ENCODE data around the gene SIGLEC11.

SIGLEC11 gene

GRCh38 chr19:49977881-49978280 is 16.9 kb upstream of the SIGLEC11 start:
- no peak for TF ChIP-seq CTCF (IDR thresholded peaks at IDR 0.05; ENCODE audit: low read depth, low read length)
- H3K4me3 ChIP-seq (ENCODE audit: low read depth, low read length), result no peak overlapping the region

DNA sequence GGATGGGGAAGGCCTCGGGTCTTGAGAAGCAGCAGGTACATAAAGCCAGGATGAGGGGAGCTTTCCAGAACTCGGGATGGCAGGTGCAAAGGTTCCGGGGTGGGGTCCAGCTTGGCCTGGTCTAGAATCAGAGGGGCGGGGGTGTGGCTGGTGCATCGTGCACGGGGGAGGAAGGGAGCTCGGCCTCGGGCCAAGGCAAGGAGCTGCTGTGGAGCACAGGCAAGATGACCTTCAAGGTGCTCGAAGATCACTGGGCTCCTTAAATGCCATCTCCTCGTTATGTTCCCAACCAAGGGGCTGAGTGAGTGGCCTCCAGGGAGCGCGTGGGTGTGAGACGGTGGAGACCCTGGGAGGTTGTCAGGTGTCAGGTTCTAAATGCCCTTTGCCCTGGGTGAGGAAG is 16.1 kb upstream of the SIGLEC11 start:
- no peak for TF ChIP-seq CTCF (IDR thresholded peaks at IDR 0.05; ENCODE audit: low read depth, low read length)
- H3K36me3 ChIP-seq, result no peaks in the 10 kb centered on the region
- no peaks in the 10 kb centered on the region for H3K9me3 ChIP-seq (ENCODE audit: severe bottlenecking)
- H3K27ac ChIP-seq, result no peak overlapping the region
- no peaks in the 10 kb centered on the region for H3K27me3 ChIP-seq (ENCODE audit: insufficient read depth, low read depth, severe bottlenecking)
- H3K4me3 ChIP-seq (ENCODE audit: low read depth, low read length), result no peak overlapping the region
- DNase-seq, result no peak

More at GRCh38 chr19:49977881-49978280, 16.9 kb upstream of the SIGLEC11 start:
- Histone ChIP-seq H3K9me3 (ENCODE audit: severe bottlenecking) (no peaks in the 10 kb centered on the region), H3K27me3 (ENCODE audit: insufficient read depth, low read depth, severe bottlenecking) (no peaks in the 10 kb centered on the region), H3K36me3 (no peaks in the 10 kb centered on the region), H3K27ac (no peak overlapping the region)
- no peak for DNase-seq

DNA sequence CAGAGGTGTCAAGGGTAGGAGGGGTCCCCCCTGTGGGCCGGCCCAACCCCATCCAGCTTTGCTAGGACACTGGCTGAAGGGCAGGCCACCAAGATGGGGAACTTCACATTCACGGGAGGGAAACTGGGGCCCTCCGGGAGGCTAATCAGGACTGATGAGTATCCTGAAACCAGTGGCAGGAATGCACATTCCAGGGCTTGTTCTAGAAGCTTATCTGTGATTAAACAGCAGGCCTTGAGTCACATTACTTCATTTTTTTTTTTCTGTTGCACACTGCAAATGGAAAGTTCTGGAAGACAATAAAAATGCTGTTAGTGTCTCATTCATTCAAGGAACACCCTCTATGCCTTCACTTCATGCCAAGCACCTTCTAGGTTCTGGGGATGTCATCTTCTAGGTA is 15.5 kb upstream of the SIGLEC11 start:
- Histone ChIP-seq H3K4me3 (ENCODE audit: low read depth, low read length) (no peak overlapping the region), H3K27me3 (ENCODE audit: insufficient read depth, low read depth, severe bottlenecking) (no peaks in the 10 kb centered on the region), H3K36me3 (no peaks in the 10 kb centered on the region), H3K9me3 (ENCODE audit: severe bottlenecking) (no peaks in the 10 kb centered on the region), H3K27ac (no peak overlapping the region)
- DNase-seq, result no peak
- TF ChIP-seq CTCF (IDR thresholded peaks at IDR 0.05; ENCODE audit: low read depth, low read length), result no peak

DNA sequence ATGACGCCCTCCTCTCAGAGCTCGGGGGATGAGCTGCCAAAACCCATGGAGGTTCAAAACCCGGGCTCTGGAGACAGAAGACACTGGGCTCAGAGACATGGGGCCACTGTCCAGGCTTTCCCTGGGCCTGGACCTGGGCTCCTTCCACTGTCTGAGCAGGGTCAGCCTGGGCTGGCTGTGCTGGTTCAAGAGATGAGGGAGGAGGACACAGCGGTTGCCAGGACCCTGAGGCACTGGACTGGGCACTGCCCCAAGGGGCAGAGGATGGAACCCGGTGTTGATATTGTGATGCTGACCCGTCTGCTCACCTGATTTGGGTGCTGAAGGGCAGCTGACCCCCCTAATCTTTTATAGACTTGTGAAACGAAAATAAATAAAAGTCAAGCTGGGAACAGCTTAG is 14.1 kb upstream of the SIGLEC11 start:
- DNase-seq, result no peak
- no peak for TF ChIP-seq CTCF (IDR thresholded peaks at IDR 0.05; ENCODE audit: low read depth, low read length)
- H3K27me3 ChIP-seq (ENCODE audit: insufficient read depth, low read depth, severe bottlenecking), result no peaks in the 10 kb centered on the region
- no peak overlapping the region for H3K4me3 ChIP-seq (ENCODE audit: low read depth, low read length)
- no peaks in the 10 kb centered on the region for H3K36me3 ChIP-seq
- H3K9me3 ChIP-seq (ENCODE audit: severe bottlenecking), result no peaks in the 10 kb centered on the region
- no peak overlapping the region for H3K27ac ChIP-seq

GRCh38 chr19:49973987-49974386 is 13.0 kb upstream of the SIGLEC11 start:
- H3K4me3 ChIP-seq (ENCODE audit: low read depth, low read length), result no peak overlapping the region
- no peak for TF ChIP-seq CTCF (IDR thresholded peaks at IDR 0.05; ENCODE audit: low read depth, low read length)
- no peak for DNase-seq
- no peak overlapping the region for H3K27ac ChIP-seq
- no peaks in the 10 kb centered on the region for H3K9me3 ChIP-seq (ENCODE audit: severe bottlenecking)
- no peaks in the 10 kb centered on the region for H3K27me3 ChIP-seq (ENCODE audit: insufficient read depth, low read depth, severe bottlenecking)
- no peaks in the 10 kb centered on the region for H3K36me3 ChIP-seq

GRCh38 chr19:49972841-49973240 is 11.9 kb upstream of the SIGLEC11 start:
- DNase-seq, result no peak
- Histone ChIP-seq H3K27me3 (ENCODE audit: insufficient read depth, low read depth, severe bottlenecking) (no peaks in the 10 kb centered on the region), H3K36me3 (no peaks in the 10 kb centered on the region), H3K27ac (no peak overlapping the region), H3K9me3 (ENCODE audit: severe bottlenecking) (no peaks in the 10 kb centered on the region), H3K4me3 (ENCODE audit: low read depth, low read length) (no peak overlapping the region)
- TF ChIP-seq CTCF (IDR thresholded peaks at IDR 0.05; ENCODE audit: low read depth, low read length), result no peak
